NCI-H2196 (cell line): Measurements from ENCODE around the gene ATXN10.

Experiments used
- DNase-seq: peaks from one replicate; lab custom pipeline; 2025; ENCODE audit not compliant: unreplicated experiment; lab: John Stamatoyannopoulos, UW

The ATXN10 gene

DNA sequence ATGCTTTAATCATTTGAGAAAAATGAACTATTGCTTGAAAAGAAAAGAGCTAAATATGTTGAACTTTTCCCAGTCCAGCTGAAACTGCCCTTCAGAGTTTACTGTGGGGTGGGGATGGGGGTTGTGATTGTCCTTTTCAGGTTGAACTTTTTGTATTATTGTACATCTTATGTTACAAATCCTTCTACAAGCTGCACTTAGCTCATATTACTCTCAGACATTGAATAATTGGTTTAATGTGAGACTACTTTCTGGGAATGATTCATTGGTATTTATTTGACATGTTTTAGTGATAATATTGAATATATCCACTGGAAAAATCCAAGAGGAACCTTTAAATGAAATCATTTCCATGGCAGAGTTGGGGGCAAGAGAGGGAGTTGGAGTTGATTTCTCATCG is 84.9 kb downstream of the ATXN10 start:
- DNase-seq = no peak

DNA sequence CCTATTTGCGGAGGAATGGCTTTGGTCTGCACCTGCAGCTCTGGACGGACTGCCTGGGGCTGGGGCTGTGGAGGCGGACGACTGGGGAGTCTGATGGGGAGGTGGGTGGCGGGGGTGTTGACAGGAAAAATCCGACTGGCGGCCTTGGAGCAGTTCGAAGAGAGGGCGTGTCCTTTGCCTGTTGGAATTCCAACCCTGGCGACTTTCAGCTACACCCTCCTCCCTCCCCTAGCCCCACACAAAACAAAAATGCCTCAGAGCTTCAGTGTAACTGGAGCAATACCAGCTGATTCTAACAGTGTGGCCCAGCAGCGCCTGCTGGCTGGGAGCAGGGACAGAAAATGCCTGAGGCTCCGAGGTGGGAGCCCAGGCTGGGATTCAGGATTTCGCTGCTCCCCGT is 85.4 kb downstream of the ATXN10 start:
- no peak for DNase-seq

DNA sequence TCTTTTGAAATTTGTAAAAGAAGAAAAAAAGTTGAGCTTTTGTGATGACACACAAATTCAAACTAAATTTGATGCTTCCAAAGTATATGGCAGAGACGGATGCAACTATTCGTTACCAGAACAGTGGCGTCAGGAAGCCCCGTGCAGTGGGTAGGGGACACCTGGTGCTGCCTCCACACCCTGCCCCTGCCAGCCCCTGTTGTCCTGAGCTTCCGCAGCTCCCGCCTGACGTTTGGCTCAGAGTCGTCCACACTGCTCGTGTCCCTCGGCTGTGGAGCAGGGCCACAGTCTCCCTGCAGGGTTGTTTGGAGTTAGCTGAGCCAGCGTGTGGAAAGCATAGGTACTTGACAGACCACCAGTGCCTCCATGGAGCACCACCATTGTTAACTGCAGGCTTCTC is 86.3 kb downstream of the ATXN10 start:
- DNase-seq = no peak

DNA sequence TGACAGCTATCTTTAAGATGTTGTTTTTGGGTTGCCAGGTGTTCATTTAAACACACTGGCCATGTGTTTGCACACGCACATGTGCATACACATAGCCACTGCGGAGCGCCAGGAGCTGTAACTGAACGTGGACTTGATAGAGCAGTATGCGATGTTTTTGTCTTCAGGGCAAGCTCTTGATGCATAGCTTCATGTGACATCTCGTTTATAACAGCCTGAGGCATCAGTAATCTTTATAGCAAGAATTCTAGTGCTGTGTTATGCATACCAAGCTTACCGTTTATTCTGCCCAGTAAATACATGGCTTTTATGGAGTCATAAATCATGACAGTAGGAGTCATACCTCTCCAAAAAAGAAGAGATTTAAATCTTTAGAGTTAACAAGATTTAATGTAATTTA is 87.0 kb downstream of the ATXN10 start:
- no peak for DNase-seq

DNA sequence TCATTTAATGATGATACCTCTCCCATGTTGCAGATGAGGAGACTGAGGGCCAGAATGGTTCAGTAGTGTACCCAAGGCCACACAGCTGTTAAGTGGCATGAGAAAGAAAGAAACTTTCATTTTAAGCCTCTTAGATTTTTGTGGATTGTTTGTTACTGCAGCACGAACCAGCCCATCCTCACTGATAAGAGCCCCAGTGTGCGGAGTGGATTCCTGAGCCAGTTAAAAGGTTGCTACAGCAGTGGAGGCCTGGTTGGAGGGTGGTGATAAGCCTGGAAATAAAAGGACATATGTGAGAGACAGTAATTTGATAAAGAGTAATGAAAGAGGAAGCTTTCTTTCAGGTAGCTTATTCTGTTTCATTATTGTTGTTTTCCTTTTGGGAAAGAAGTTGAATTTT is 89.0 kb downstream of the ATXN10 start:
- no peak for DNase-seq

DNA sequence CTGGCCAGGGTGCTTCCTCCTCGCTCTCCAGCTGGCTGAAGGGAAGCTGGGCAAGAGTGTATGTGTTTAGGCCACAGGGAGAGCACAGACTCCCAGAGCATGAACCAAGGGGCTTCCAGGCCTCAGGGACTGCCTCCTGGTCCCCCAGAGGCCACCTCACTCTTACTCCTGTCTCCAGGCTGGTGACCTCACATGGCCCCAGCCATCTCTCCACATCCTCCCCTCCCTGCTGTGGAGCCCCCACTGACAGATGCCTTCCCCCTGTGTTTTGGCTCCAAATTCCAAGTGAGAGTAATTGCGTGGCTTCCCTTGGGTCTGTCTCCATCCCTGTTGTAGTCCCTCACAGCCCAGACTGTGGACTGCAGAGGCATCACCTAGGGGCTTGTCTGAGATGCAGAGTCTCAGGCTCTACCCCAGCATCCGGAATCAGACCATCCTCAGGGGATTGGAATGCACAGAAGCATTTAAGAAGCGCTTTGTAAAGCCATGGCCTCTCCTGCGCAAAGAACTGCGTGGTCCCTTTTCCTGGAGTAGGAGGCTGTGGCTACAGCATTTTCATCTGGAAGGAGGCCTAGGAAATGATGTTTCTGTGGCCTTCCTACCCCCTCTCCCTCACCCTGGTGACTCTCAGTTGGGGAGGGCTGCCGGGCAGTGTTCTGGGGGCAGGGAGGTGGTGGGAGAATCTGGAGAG is 91.1 kb downstream of the ATXN10 start:
- DNase-seq = no peak

DNA sequence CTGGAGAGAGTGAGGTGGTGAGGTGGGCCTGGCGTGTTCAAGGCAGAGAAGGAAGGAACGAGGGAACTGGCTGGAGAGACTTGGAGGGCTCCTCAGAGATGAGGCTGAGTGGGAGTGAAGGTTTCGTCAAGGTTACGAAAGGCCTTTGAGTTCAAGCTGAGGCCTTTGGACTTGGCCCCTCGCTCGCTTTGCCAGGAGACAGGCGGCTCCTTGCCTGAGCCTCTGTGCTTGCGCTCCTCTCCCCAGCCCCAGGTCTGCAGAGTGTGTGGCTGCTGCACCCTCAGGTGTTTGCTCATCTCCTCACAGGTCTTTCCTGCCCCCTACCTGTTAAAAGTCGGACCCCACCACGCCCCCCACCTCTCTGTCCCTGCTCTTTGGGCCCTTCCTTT is 91.6 kb downstream of the ATXN10 start:
- no peak for DNase-seq

DNA sequence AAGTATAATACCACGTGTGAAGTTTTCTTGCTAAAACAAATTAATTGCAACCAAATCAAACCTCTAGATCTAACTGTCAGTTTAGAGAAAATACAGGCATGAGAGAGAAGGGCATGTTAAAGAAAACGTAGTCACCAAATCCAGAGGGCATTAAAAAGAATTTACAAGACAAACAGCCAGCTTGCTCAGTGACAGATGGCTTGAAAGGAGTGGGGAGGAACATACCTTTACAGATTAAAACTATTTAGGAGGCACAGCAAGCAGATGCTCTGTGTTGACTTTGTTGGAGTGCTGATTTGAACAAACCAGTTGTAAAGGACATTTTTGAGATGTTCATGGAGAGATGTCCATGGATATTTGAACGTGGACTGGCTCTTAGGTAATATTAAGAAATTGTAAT is 96.9 kb downstream of the ATXN10 start:
- no peak for DNase-seq

DNA sequence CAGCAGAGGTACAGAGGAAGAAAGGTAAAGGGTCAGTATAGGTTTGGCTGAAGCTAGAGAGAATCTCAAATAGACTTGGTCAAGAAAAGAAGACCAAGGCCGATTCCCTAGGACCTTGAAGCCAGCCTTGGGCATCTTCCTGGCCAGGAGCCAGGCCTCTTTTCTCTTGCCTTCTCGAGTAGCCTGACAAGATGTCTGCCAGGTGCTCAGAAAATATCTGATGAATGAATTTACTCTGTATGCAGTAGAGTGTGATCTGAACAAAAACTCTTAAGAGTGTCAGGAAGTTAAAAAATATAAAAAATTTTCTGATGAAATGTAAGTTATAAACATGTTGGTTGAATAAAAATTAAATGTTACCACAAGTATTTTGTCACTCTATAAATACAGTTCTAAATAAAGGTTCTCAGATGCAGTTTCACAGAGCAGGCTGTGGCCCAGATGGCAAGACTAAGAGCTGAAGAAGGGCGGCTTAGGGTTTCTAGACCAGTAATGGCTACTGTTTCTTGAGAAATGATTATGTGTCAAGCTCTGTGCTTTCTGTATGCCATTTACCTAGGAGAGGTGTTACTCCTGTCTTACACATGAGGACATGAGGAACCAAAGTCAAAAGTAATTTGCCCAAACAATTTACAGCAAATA is 98.1 kb downstream of the ATXN10 start:
- DNase-seq = no peak

DNA sequence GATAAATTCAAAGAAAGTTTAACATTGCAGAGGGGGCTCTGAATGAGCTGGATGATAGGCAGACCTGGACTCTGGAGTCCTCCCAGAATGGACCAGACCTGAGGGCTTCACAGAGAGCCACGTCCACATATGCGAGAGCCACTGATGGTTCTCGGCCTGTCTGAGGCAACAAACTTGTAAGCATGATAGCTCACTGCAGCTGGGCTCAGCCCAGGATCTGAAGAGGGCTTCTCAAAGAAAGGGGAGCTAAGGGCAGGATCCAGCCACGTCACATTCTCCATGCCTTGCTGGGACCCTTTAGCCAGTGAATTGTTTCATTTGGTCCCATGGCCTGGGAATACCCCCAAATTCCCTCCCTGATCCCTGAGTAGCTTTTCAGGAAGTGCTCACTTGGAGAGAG is 98.9 kb downstream of the ATXN10 start:
- DNase-seq = no peak

DNA sequence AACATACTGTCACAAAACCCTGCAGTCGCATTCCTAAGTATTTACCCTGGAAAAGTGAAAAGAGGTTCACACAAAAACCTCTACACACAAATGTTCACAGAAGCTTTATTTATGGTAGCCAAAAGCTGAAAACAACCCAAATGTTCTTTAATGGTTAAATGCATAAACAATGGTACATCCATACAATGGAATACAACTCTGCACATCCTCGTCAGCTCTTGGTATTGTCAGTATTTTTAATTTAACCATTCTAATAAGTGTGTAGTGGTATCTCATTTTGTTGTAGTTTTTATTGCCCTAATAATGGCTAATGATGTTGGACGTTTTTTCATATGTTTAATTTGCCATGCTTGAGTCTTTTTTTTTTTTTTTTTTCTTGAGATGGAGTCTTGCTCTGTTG is 99.4 kb downstream of the ATXN10 start:
- DNase-seq = no peak

DNA sequence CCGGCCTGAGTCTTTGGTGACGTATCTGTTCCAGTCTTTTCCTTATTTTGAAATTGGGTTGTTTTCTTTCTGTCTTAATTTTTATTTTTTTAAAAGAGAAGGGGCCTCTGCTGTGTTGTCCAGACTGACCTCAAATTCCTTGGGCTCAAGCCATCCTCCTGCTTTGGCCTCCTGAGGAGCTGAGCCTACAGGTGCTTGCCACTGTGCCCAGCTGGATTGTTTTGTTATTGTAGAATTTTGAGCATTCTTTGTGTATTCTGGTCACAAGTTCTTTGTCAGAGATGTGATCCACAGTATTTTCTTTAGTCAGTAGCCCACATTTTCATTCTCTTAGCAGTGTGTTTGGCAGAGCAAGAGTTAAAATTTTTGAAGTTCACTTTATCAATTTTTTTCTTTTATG is 100.1 kb downstream of the ATXN10 start:
- DNase-seq = no peak

DNA sequence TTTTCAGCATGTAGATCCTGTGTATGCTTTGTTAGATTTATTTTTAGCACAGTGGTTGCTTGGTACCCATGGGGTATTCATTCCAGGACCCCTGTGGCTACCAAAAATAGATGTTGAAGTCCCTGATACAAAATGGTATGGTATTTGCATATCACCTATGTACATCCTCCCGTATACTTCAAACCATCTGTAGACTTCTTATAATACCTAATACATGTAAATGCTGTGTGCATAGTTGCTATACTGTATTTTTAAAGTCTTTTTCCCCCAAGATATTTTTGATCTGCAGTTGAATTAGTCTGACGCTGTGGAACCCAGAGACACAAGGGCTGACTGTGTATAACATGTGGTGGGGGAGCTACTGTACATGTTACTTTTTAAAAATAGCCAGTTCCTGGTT is 101.1 kb downstream of the ATXN10 start:
- DNase-seq = no peak

DNA sequence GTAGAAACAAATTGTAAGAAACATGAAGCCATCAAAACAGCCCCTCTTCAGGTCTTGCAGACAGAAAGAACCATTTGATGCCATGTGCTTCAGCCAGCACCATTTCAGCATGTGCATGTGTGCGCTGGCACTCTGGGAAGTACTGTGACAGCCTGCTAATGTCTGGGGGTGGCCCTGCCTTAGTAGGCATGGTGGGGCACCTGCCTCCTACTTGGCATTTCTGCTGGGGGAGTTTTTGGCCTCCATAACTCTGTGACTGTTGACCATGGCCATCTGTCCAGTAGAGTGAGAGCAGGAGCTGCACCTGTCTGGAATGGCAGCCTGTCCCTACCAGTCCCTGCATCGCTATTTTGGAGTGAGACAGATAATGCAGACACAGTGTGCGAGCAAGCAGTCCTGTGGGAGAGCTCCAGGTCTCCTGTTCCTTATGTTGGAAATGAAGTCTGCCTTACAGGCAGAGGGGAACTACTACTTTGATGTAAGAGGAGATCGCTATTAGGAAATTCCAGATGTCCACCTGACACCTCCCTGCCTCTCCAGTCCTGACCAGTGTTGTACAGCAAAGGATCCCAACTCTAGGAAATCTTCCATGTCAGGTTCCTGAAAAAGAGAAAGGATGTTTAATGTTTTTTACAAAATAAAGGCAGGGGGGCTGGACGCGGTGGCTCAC is 102.5 kb downstream of the ATXN10 start:
- DNase-seq = no peak

DNA sequence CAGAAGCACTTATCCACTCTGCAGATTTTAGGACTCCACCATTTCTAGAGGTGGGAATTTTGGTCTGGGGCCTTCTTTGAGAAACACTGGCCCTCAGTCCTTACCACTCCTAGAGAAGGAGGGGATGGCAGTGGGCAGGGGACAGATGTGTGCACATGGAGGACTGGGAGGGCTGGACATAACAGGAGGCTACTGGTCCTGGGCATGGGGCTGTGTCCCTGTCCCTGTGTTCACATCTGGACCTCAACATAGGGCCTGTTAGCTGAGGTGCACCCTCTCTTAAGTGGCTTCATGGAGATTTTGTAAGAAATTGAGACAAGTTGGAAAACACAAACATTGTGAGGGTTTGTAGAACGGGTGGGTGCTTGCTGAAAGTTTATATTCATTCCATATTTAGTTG is 103.4 kb downstream of the ATXN10 start:
- DNase-seq = no peak

DNA sequence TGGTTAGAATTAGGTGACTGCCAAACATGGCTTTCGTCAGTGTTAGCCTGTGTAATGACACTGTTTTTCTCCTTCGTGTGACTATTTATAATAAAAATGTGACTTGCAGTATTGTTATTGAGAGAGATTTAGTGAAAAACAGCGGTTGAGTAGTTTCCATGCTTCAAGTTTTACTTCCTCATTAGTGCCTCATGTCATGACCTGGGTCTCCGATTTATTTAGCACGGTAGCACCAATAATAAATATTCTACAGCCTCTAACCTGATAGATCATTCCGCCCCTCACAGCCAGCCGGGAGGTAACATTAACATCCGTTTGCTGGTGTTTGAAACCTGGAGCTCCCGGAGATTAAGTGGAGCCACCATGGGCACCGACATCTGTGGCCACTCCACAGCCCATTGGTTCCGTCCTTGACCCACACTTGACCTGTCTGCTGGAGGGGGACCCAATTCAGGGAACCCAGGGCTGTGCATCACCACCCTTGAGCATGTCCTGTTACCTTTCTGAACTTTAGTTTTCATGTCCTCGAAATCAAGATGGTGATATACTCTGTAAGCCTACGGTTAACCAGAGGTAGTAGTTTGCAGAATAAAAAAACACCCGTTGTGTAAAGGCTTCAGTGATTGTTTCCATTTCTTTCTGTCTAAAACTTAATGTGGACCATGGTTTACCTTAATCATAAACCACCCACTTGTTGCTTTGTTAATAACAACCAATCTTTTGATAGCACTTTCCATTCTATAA is 104.1 kb downstream of the ATXN10 start:
- DNase-seq = no peak

DNA sequence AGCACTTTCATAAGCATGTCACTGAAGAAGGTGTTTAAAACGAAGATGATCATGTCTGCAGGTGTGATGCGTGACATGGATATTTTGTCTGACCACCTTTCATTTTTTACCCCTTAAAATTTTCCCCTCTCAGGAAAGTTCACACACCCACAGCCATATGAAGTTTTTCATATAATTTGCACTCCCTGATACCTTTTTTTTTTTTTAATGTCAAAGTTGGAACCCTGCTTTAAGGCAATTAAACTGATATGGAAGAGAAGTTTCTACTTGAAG is 104.6 kb downstream of the ATXN10 start:
- DNase-seq = no peak

DNA sequence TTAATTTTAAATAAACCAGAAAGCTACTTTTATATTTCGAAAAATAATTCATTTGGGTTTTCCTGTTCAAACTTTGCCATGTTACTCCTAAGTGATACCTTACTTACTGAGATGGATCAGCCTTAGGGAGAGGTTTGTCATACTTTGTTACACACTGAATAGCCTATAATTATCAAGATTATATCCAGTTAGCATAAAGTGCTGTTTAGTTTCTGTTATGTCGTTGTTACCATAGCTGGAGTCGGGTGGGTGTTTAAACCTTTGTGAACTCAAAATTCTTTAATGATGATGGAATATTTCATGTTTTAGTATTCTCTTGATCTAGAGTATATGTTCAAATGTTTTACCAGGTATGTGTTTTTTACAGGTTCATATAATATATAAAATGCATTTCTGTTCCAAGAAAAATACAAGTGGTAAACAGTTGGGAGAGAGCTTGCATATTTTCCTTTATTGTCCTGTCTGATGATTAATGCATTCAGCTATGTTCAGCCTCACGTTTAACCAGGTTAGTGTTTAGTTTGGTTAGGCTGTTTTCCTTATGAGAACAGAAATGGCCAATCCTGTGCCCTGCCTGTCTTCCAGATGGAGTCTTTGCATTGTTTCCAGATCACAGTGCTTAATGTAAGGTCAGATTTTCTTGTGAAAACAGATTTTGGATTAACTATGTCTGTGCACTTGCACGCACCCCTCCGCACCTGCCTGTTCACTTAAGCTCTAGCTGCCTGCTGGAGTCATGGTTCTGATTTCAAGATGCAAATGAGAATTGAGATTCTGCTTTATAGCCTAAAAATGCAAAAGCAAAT is 105.6 kb downstream of the ATXN10 start:
- DNase-seq = no peak

DNA sequence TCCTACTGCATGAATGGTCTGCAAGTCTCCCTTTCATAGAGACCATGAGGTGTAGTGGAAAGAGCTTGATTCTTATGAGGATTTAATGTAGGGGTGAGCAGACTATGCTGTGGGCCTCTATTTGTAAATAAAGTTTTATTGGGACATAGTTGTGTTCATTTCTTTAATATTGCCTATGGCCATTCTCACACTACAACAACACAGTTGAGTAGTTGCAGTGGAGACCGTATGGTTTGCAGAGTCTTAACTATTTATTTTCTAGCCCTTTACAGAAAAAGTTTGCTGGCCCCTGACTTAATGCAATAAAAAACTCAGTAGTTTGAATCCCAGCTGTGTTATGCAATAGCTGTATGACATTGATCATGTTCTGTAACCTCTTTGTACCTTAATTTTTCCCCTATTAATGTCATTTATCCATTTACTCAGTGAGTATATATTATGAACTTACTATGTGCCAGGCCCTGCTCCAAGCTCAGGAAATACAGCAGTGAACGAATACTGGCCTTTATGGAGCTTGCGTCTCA is 106.3 kb downstream of the ATXN10 start:
- no peak for DNase-seq

DNA sequence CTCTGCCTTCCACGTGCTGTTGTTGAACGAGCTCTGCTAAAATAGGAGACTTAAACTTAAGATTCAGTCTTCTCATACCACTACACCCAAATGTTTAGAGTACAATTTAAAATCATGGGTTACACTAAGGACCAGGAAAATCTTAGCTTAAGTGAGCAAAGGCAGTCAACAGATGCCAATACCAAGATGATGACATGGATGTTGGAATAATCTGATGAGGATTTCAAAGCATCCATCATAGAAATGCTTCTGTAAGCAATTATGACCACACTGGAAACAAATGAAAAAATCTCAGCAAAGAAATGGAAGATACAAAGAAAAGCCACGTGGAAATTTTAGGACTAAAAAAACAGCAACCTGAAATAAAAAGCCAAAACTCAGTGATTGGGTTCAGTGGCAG is 109.8 kb downstream of the ATXN10 start:
- DNase-seq = no peak

DNA sequence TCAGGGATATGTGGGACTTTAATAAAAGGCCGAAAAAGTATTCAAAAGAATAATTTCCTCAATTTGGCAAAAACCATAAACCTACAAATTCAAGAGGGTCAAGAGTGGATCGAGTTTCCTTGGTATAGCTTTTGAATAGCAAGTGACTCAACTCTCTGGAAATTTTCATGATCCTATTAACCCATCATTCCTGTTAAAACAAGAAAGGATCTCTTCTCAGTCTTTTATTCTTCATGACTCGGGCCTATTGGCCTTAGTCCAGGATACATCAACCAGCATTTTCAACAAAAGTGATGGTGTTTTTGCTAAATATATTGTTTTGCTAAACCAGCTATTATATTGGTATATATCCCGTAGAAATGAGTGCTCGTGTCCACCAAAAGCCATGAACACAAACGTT is 110.3 kb downstream of the ATXN10 start:
- DNase-seq = no peak
